OCI-LY3 (cell line): ENCODE data around the gene PCBP3.

Source experiments
- CTCF ChIP-seq: fragments of 200-600, 300-600 bp; sonication (generic); IDR thresholded peaks from 2 replicates; pipeline ENCODE4 v1.5.1; 2014; ENCODE audit warnings: antibody characterized with exemption, low read length, low read depth
- EZH2phosphoT487 ChIP-seq: fragments of 200-600 bp; shearing (Covaris generic); IDR thresholded peaks from 2 replicates; pipeline ENCODE4 v1.6.1; 2018; ENCODE audit warnings: antibody characterized with exemption, mixed run types, low read depth

GRCh38 chr21:45982758-45983648 lies 339.5 kb downstream of the PCBP3 start:
- TF ChIP-seq CTCF (no peak), EZH2phosphoT487 (no peak)
